GM21367 (cell line): Measurements from ENCODE around the gene ZNF555.
"Not testable (repeated sequence)": the region's sequence is repeated elsewhere in the genome, so short reads cannot be mapped to it uniquely, and the experiment has no call there.

ENCODE experiments used
- ATAC-seq: cut with Tn5 transposase; IDR thresholded peaks from one replicate; pipeline ENCODE4 v1.9.1; 2021; ENCODE audit not compliant: unreplicated experiment

The ZNF555 gene

GRCh38 chr19:2840794-2841791, at the start of gene ZNF555:
ZNF555 (plus strand) TSS chr19:2841475; CDS start chr19:2841573, 98 bp downstream.
- peak; percentile 81 for ATAC-seq

GRCh38 chr19:2791876-2792275, 49.4 kb upstream of the ZNF555 start:
- ATAC-seq = no peak

- ATAC-seq = not testable (repeated sequence)
These were observed 48.6 kb upstream of the ZNF555 start for GRCh38 chr19:2792666-2793065.

DNA sequence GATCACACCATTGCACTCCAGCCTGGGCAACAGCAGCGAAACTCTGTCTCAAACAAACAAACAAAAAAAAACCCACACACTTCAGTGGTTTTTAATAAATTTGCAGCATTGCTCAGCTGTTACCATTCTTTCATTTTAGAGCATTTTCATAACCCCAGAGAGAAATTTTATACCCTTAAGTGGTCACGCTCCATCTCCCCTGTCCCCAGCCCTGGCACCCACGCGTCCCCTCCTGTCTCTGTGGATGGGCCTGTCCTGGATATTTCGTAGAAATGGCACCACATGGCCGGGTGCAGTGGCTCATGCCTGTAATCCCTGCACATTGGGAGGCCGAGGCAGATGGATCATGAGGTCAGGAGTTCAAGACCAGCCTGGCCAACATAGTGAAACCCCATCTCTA, 48.1 kb upstream of the ZNF555 start:
- ATAC-seq = no peak

GRCh38 chr19:2793577-2793976, 47.7 kb upstream of the ZNF555 start:
- ATAC-seq = no peak

- ATAC-seq = no peak
These were observed 45.2 kb upstream of the ZNF555 start for GRCh38 chr19:2795827-2796658.

DNA sequence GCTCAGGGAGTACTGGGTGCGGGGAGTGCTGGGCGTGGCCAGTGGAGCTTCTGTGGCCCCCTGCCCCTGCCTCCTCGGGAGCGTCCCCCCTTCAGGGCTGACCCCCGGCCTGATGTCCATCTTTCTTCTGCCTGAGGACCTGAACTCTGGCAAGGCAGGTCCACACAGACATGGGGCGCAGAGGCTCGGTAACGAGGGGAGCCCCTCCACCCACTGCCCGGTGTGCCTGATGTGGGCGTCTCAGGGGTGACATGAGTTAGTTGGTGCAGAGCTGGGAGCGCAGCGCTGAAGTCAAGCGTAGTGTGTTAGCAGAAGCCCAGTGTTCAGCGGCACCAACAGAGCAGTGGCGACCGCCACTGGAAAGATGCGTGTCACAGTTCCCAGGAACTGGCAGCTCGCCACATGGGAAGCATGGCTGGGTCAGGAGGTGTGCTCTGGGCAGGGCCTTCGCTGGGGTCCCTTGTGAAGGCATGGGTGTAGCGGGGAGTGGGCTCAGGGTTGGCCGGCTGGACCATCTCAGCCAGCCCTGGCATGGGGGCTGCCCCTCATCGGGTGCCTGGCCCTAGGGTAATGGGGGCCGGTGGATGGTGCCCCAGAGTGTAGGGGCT, 44.5 kb upstream of the ZNF555 start:
- no peak for ATAC-seq

- no peak for ATAC-seq
These were observed 44.0 kb upstream of the ZNF555 start for GRCh38 chr19:2797280-2797679.

- no peak for ATAC-seq
These were observed 43.1 kb upstream of the ZNF555 start for GRCh38 chr19:2798158-2798685.

GRCh38 chr19:2798733-2799132, 42.5 kb upstream of the ZNF555 start:
- no peak for ATAC-seq

- ATAC-seq = no peak
These were observed 41.8 kb upstream of the ZNF555 start for GRCh38 chr19:2799273-2800020.

DNA sequence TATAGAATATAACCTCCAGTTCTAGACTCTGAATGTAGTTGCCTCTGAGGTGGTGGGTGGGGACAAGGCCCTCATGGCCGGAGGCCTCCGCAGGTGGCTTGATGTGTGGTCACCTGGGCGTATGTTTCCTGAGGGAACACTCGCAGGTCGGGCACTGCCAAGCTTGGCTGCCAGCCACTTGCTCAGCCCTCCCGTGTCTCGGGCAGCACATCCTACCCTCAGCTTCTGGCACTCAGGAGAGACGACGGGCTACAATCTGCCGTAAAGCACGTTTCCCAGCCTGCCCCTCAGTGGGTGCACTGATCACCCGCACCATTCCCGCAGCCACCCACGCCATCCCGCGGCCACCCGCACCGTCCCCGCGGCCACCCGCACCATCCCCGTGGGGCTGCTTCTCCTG, 40.8 kb upstream of the ZNF555 start:
- ATAC-seq = no peak

DNA sequence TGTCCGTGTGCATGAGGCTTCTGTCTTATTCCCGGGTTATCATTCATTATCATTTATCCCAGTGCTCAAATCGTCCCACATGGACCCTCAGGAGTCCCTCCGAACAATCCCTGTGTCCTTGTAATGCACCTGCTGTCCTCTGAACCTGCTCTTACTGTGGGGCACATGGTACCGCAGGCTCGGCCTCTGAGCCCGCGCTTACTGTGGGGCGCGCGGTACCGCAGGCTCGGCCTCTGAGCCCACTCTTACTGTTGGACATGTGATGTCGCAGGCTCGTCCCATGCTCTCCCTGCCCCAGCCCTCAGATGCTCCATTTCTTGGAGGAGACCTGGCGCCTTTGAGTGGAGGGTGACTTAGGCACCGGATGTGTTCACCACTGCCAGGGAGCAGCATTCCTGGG, 38.4 kb upstream of the ZNF555 start:
- no peak for ATAC-seq

GRCh38 chr19:2803486-2804155, 37.7 kb upstream of the ZNF555 start:
- ATAC-seq = no peak

DNA sequence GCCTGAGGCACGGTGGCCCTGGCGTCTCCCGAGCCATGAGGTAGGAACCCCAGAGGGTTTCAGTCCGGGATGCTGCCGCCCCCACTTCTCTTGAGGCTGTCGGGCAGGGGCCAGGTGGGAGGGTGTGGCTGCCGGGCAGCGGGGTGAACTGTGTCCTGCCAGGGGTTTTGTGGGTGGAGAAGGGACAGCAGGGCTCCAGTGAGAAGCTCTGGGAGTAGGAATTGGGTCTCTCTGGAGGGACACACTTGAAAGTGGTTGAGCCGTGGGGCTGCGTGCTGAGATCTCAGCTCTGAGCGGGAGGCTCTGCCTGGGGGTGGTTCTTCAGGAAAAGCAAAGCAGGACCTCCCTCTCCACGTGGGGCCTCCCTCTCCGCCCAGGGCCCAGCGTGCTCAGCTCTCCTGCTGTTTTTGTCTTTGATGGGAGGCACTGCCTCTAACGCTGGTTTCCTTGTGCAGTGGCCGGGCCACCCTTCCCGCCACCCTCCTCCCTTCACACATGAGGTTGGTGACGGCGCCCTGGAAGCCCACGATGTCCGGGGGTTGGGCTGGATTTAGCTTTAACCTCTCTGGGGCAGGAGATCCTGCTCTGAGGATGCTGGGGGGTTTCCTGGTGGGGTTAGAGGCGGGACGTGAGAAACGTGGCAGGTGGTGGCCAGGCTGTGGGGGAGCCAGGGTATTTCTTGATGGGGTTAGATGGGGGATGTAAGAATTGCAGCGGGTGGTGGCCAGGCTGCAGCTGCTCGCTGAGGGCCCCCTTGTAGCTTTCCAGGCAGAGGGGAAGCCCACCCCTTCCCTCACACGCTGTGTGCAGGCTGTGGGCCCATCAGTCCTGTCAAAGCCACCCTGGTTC, 36.9 kb upstream of the ZNF555 start:
- no peak for ATAC-seq

DNA sequence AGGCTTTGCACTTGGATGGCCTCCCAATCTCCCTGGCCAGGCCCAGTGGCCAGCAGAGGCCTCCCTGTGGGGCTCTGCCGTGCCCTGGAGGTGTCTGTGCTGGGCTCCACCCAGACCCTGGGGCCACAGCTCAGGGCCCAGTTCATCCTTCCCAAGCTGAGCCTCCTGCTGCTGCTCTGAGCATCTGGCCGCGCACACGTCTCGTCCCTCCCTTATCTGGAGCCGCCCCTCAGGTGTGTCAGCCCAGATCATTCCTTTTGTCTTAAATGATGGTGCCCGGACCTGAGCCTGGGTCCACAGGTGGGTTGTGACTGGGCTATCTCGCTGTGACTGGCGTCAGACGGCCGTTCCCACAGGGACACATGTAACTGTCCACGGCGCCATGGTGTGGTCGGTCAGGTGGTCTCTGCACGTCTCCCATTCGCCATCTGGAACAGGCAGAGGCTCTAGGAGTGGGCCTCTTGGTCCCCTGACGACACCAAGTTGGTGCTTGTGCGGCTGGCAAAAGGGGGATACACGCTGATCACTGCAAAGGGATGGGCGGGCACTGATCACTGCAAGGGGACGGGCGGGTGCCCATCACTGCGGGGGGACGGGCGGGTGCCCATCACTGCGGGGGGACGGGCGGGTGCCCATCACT, 35.9 kb upstream of the ZNF555 start:
- ATAC-seq = no peak

DNA sequence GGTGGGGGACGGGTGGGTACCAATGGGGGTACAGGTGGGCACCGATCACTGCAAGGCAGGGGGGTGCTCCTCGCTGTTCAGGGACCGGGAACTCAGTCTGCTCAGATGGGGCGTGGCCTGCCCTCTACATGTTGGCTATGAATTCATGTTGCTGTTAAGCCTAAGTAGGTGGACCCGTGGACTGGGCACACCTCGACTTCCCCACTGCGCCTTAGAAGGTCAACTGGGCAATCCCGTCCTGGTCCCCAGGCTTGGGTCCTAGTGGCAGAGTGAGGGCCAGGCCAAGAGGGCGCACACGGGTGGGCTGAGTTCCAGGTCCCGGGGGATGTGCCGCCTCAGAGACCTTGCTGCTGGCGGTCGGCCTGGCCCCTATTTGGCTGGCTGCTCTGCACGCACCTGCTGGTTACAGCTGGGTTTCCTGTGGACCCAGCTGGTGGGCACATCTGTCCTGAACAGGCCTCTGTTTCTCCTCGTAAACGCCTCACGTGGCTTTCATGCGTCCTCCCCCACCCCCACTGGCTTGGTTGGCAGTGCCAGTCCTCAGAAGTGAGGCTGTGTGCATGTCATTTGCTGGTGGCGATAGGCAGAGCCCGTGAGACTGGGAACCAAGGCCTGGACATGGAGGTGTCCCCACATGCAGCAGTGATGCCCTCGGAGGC, 35.2 kb upstream of the ZNF555 start:
- no peak for ATAC-seq
